Activated CD4-positive, alpha-beta T cell treated with anti-CD3 and anti-CD28 coated beads, Interleukin-2, Interleukin-6, amounts not matched to agents 100 ng/mL and 50 ng/mL, durations not matched to agents 16 hours and 8 hours (primary cell): ENCODE data around the gene MARVELD1.
"Not testable (repeated sequence)": the region's sequence is repeated elsewhere in the genome, so short reads cannot be mapped to it uniquely, and the experiment has no call there.

Experiments used
- DNase-seq: peaks from one replicate; pipeline ENCODE4 v3.0.0-alpha.2; 2020

The MARVELD1 gene

GRCh38 chr10:97698072-97698655 lies 15.4 kb upstream of the MARVELD1 start:
- not testable (repeated sequence) for DNase-seq

- DNase-seq = peak; percentile 80
Measured at GRCh38 chr10:97701438-97702069, 12.0 kb upstream of the MARVELD1 start.

- DNase-seq = no peak
Measured at GRCh38 chr10:97703398-97704067, 10.0 kb upstream of the MARVELD1 start.

- DNase-seq = no peak
Measured at GRCh38 chr10:97704341-97704740, 9.2 kb upstream of the MARVELD1 start.

GRCh38 chr10:97705006-97705670 lies 8.4 kb upstream of the MARVELD1 start:
- no peak for DNase-seq

- no peak for DNase-seq
Measured at GRCh38 chr10:97707134-97707861, 6.2 kb upstream of the MARVELD1 start.

- no peak for DNase-seq
Measured at GRCh38 chr10:97708167-97708566, 5.4 kb upstream of the MARVELD1 start.

- peak; percentile 33 for DNase-seq
Measured at GRCh38 chr10:97708976-97709946, 4.3 kb upstream of the MARVELD1 start.

- DNase-seq = no peak
Measured at GRCh38 chr10:97711640-97712572, 1.6 kb upstream of the MARVELD1 start.

GRCh38 chr10:97713826-97714400 lies 383 bp downstream of the MARVELD1 start:
- peak; percentile 65 for DNase-seq

- DNase-seq = peak; percentile 35
Measured at GRCh38 chr10:97714401-97715258, 1.1 kb downstream of the MARVELD1 start.

- DNase-seq = no peak
Measured at GRCh38 chr10:97715259-97715874, 1.8 kb downstream of the MARVELD1 start.

- DNase-seq = no peak
Measured at GRCh38 chr10:97717627-97718026, 4.1 kb downstream of the MARVELD1 start.

GRCh38 chr10:97718178-97718577 lies 4.6 kb downstream of the MARVELD1 start:
- DNase-seq = no peak

- no peak for DNase-seq
Measured at GRCh38 chr10:97718659-97719142, 5.2 kb downstream of the MARVELD1 start.

GRCh38 chr10:97719602-97720001 lies 6.1 kb downstream of the MARVELD1 start:
- DNase-seq = no peak

- no peak for DNase-seq
Measured at GRCh38 chr10:97721871-97722780, 8.6 kb downstream of the MARVELD1 start.
